Measurements from ENCODE around the gene MSLN. TPM values are rescaled to one million over a fixed set of nuclear protein-coding genes. Genes with fewer than 3 reads are reported as not detected.

Gene MSLN
- polyA plus RNA-seq, 2 of the 4 experiments (the other 2 are of a cell fraction) = 2.4 to 3.6 TPM

- CTCF ChIA-PET = interaction anchor here (0.6 to 2.3 kb wide), 9 partner anchors 12 to 393 kb away, joined by 3 to 6 read pairs (median 4); no protein-coding TSS in a partner anchor
- peak; percentile 5 to 50; a peak in 4 of 6 replicates for ATAC-seq
- Histone ChIP-seq H3K4me2 (peak overlapping the region; percentile 73; the same call in 1 of the 3 replicates), H3K4me1 (peaks cover 21% of the 10 kb centered on the region), H3K9me3 (no peaks in the 10 kb centered on the region), H3K27ac (no peak overlapping the region), H3K4me3 (no peak overlapping the region)
- no peak for FAIRE-seq
- WGBS (ENCODE audit: missing lambda C conversion rate) = 54% methylated on average over 3 of the region's 17 CpGs
- DNase-seq (ENCODE audit: low read depth in 1 of 2, low spot score in 1 of 2) = no peak
- TF ChIP-seq TFCP2L1 (CRISPR knock-in tag; IDR thresholded peaks at IDR 0.05) = no peak
- TF ChIP-seq RAD21 (conservative IDR thresholded peaks at IDR 0.05 in 1 of 2, IDR thresholded peaks at IDR 0.05 in 1 of 2) = no peak
- TF ChIP-seq, protein P1, sequence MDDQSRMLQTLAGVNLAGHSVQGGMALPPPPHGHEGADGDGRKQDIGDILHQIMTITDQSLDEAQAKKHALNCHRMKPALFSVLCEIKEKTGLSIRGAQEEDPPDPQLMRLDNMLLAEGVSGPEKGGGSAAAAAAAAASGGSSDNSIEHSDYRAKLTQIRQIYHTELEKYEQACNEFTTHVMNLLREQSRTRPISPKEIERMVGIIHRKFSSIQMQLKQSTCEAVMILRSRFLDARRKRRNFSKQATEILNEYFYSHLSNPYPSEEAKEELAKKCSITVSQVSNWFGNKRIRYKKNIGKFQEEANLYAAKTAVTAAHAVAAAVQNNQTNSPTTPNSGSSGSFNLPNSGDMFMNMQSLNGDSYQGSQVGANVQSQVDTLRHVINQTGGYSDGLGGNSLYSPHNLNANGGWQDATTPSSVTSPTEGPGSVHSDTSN (IDR thresholded peaks at IDR 0.05) = peak; percentile 69
- POLR2A ChIA-PET = interaction anchor here (1.4 kb wide), 1 partner anchor 13 kb away, joined by 4 read pairs; the partner anchor contains the start of genes CHTF18 and RPUSD1
Observed at GRCh38 chr16:800834-801511, 40.4 kb downstream of the MSLN start.

GRCh38 chr16:801584-802363, 41.2 kb downstream of the MSLN start:
- Histone ChIP-seq H3K27ac (no peak overlapping the region), H3K4me2 (no peak overlapping the region), H3K9me3 (no peaks in the 10 kb centered on the region), H3K4me3 (no peak overlapping the region), H3K4me1 (peaks cover 16% of the 10 kb centered on the region)
- DNase-seq (ENCODE audit: low read depth in 1 of 2, low spot score in 1 of 2) = no peak
- POLR2A ChIA-PET = interaction anchor here (1.4 kb wide), 1 partner anchor 13 kb away, joined by 4 read pairs; the partner anchor contains the start of genes CHTF18 and RPUSD1
- ATAC-seq = peak; percentile 1 to 6; a peak in 3 of 6 replicates
- no peak for TF ChIP-seq POLR2AphosphoS2 (conservative IDR thresholded peaks at IDR 0.05; ENCODE audit: low read length)
- TF ChIP-seq, protein P2, sequence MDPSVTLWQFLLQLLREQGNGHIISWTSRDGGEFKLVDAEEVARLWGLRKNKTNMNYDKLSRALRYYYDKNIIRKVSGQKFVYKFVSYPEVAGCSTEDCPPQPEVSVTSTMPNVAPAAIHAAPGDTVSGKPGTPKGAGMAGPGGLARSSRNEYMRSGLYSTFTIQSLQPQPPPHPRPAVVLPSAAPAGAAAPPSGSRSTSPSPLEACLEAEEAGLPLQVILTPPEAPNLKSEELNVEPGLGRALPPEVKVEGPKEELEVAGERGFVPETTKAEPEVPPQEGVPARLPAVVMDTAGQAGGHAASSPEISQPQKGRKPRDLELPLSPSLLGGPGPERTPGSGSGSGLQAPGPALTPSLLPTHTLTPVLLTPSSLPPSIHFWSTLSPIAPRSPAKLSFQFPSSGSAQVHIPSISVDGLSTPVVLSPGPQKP (IDR thresholded peaks at IDR 0.05; ENCODE audit: low read depth, low read length) = no peak
- TF ChIP-seq, protein P3, sequence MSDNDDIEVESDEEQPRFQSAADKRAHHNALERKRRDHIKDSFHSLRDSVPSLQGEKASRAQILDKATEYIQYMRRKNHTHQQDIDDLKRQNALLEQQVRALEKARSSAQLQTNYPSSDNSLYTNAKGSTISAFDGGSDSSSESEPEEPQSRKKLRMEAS (IDR thresholded peaks at IDR 0.05) = no peak
- TF ChIP-seq, protein P4, sequence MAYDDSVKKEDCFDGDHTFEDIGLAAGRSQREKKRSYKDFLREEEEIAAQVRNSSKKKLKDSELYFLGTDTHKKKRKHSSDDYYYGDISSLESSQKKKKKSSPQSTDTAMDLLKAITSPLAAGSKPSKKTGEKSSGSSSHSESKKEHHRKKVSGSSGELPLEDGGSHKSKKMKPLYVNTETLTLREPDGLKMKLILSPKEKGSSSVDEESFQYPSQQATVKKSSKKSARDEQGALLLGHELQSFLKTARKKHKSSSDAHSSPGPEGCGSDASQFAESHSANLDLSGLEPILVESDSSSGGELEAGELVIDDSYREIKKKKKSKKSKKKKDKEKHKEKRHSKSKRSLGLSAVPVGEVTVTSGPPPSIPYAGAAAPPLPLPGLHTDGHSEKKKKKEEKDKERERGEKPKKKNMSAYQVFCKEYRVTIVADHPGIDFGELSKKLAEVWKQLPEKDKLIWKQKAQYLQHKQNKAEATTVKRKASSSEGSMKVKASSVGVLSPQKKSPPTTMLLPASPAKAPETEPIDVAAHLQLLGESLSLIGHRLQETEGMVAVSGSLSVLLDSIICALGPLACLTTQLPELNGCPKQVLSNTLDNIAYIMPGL (CRISPR knock-in tag; IDR thresholded peaks at IDR 0.05; ENCODE audit: borderline replicate concordance) = no peak
- no peak for TF ChIP-seq CHD2 (IDR thresholded peaks at IDR 0.05; ENCODE audit: low read length, partially characterized antibody)
- TF ChIP-seq MYC (IDR thresholded peaks at IDR 0.05; ENCODE audit: borderline replicate concordance, low read length) = no peak
- TF ChIP-seq FOSB (CRISPR knock-in tag; IDR thresholded peaks at IDR 0.05) = no peak
- no peak for TF ChIP-seq NFE2L2 (conservative IDR thresholded peaks at IDR 0.05; ENCODE audit: low read length)
- no peak for TF ChIP-seq TP53 (CRISPR knock-in tag; IDR thresholded peaks at IDR 0.05)
- no peak for TF ChIP-seq MAZ (IDR thresholded peaks at IDR 0.05; ENCODE audit: borderline replicate concordance, low read depth, low read length)
- TF ChIP-seq HEYL (CRISPR knock-in tag; IDR thresholded peaks at IDR 0.05) = no peak
- TF ChIP-seq SMC3 (IDR thresholded peaks at IDR 0.05) = no peak
- TF ChIP-seq ZSCAN20 (CRISPR knock-in tag; IDR thresholded peaks at IDR 0.05) = no peak
- TF ChIP-seq KDM5A (IDR thresholded peaks at IDR 0.05) = no peak
- TF ChIP-seq NPAS2 (CRISPR knock-in tag; IDR thresholded peaks at IDR 0.05; ENCODE audit: borderline replicate concordance) = no peak
- no peak for TF ChIP-seq HOXB5 (CRISPR knock-in tag; IDR thresholded peaks at IDR 0.05)
- TF ChIP-seq, protein P1 (IDR thresholded peaks at IDR 0.05) = no peak; the same call in 1 of the 2 replicates
- TF ChIP-seq, protein P5, sequence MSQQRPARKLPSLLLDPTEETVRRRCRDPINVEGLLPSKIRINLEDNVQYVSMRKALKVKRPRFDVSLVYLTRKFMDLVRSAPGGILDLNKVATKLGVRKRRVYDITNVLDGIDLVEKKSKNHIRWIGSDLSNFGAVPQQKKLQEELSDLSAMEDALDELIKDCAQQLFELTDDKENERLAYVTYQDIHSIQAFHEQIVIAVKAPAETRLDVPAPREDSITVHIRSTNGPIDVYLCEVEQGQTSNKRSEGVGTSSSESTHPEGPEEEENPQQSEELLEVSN (IDR thresholded peaks at IDR 0.05; ENCODE audit: borderline replicate concordance, low read depth) = no peak
- TF ChIP-seq RARB (CRISPR knock-in tag; IDR thresholded peaks at IDR 0.05) = no peak
- no peak for TF ChIP-seq BHLHE40 (IDR thresholded peaks at IDR 0.05; ENCODE audit: low read depth, low read length)
- 74% methylated on average over 12 of the region's 22 CpGs for WGBS (ENCODE audit: missing lambda C conversion rate)
- FAIRE-seq = no peak
- CTCF ChIA-PET = interaction anchor here (0.8 to 5.0 kb wide), 8 partner anchors 11 to 392 kb away, joined by 3 to 32 read pairs (median 4); no protein-coding TSS in a partner anchor
